Lung microvascular endothelial cell (primary cell): ENCODE results near the gene COQ2. TPM values are rescaled to one million over a fixed set of nuclear protein-coding genes. Genes with fewer than 3 reads are reported as not detected.
"Not testable (repeated sequence)": the region's sequence is repeated elsewhere in the genome, so short reads cannot be mapped to it uniquely, and the experiment has no call there.

Experiments
- DNase-seq, 2 donors: peaks; one replicate each; pipeline versions ENCODE4 v3.0.0 to v3.0.0-alpha.2; 2010; ENCODE audit warnings: low read depth in 2 of 2
- total RNA-seq: library from RNA; depleted of rRNA; stranded (reverse); fragments of >200 nt; gene quantifications from 2 replicates; pipeline ENCODE4 v1.2.1, GENCODE V29; 2014

The COQ2 gene
- total RNA-seq, 1 donor from 2014 or later: 18.7 TPM

DNA sequence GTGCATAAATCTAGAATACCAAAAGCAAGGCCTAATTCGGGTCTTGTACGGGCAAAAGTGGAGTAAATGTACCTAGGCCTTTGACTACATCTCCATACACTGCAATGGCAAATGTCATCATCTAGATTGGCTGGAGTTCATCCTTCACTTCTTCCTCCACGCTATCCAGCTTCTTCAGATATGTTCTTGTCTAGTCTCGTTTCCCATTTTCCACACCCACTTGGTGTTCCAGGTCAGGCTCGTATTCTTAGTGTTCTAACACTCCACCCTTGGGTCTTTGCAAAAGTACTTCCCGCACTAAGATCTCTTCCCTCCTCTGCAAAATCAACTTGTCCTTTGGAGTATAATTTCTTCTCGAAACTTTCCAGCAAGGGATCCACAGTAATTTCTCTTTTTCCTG is 1.4 kb downstream of the COQ2 start:
- DNase-seq: no peak

DNA sequence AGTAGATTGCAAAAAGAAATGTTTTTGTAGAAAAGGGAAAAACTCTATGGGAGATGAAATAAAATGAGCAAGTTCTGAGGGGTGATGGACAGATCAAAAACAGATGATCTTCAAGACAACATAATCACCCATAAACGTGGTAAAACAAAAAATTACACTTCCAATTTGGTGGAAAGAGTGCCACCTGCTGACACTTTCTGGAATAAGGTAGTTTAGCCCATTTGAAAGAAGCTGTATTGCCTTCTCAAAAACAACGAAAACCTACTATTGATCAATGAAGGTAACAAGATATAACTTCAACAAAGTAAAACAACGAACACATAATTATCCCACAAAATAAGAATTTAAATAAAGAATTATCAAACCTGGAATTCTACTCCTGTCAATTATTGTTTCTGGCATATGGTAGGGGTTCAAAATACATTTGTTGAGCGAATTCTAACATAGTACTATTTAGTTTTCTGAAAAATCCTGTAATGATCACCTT is 2.5 kb downstream of the COQ2 start:
- peak; percentile 69 to 75 for DNase-seq

GRCh38 chr4:83281307-83281706 is 3.3 kb downstream of the COQ2 start:
- DNase-seq: peak in 1 of 2 donors; percentile 3

- no peak for DNase-seq
These were observed 8.1 kb downstream of the COQ2 start for GRCh38 chr4:83276299-83277040.

DNA sequence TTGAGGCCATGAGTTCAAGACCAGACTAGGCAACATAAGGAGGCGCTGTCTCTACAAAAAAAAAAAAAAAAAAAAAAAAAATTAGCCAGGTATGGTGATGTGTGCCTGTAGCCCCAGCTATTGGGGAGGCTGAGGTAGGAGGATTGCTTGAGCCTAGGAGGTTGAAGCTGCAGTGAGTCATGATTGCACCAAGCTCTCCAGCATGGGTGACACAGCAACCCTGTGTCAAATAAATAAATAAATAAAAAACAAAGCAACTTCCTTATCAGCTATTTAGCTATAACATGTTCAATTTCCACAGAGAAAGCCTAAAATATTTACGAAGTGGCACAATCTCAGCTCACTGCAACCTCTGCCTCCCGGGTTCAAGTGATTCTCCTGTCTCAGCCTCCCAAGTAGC is 10.7 kb downstream of the COQ2 start:
- DNase-seq: not testable (repeated sequence)

DNA sequence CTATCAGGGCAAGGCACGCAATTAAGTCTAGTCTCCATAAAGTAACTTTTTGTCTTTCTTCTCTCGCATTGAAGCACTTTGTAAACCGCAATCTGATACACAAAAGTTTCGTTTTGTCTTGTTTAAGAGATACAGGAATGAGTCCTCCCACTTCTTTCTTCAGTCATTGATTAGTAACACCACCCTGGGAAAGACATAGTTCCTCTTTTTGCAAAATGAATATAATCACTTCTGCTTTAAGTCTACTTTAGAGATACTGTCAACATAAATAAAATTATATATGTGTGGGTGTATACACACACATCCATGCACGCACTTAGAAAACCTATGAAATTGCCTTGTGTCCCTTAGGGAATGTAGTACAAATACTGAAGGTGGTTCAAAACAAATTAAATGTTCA is 11.7 kb downstream of the COQ2 start:
- DNase-seq: no peak

GRCh38 chr4:83269256-83269655 is 15.3 kb downstream of the COQ2 start:
- DNase-seq: no peak

DNA sequence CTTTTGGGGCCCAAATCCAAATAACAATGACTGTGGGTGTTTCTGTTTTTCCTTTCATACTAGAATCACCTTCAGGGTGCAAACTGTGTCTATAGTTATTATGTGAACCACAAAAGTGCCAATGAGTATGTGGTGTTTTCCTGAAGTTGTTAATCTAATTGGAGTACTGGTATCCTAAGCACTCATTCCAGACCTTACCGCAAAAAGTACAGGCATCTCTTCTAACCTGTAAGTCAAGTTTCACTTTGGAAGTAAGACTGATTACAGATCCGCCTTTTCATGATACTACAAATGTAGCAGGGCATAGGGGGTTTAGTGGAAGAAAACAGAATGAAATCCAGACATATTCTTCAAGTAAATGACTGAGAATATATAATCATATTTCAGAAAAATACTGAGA is 16.1 kb downstream of the COQ2 start:
- no peak for DNase-seq

GRCh38 chr4:83267830-83268475 is 16.6 kb downstream of the COQ2 start:
- no peak for DNase-seq

DNA sequence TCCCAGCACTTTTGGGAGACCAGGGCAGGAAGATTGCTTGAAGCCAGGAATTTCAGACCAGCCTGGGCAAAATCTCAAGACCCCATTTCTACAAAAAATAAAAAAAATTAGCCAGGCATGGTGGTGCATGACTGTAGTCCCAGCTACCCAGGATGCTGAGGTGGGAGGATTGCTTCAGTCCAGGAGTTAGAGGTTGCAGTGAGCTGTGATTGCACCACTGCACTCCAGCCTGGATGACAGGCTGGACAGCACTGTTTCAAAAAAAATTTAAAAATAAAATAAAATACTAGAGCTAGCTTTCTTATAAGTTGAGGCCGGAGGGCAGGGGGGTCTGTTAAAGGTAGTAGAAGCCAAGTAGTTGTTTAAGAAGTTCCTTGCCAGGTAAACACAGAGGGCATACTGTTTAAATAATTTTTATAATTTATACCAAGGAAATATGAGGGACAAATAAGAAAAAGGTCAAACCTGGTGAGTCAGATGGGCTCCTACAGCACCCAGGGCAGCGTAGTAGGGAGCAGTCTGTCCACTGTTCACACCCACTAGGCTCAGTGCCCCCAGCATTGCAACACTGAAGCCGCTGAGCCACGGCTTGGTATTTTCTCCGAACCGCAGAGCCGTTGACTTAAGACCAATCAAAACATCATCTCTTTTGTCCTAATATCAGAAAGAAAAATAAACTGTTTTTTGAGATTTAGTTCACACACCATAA is 17.3 kb downstream of the COQ2 start:
- DNase-seq: no peak

DNA sequence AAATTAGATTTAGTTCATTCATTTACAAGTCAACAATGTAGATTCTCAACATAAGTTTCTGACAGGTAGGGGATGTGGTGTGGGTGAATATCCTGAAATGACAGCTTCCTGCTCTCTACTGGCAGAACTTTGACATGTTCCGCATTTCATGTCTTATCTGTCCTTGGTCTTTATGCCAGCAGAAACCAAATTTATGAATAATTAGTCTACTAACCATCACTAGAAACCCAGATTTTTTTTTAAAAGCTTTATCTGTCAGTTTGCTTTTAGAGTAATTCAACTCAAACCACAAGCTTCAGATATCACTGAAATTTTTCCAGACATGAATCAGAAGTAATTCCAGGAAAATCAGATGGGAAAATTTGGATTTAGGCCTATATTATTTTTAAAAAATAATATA is 17.9 kb downstream of the COQ2 start:
- no peak for DNase-seq

DNA sequence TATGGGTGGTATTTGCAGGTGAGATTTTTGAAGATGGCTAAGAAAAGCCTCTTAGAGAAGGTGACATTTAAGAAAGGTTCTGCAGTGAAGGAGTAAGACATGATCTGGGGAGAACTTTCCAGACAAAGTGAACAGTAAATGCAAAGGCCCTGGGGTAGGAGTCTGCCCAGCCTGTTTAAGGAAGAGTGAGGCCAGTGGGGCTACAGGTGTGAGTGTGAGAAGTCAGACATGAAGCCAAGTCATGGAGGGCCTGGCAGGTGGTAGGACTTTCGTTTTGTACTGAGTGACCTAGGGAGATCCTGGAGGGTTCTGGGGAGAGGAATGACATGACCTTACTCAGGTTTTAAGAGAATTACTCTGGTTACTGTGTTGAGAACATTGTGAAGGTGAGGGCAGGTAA is 21.5 kb downstream of the COQ2 start:
- DNase-seq: no peak

- no peak for DNase-seq
These were observed 21.9 kb downstream of the COQ2 start for GRCh38 chr4:83262682-83263081.

- DNase-seq: no peak
These were observed 23.3 kb downstream of the COQ2 start for GRCh38 chr4:83261307-83261706.

GRCh38 chr4:83259586-83259985 is 25.0 kb downstream of the COQ2 start:
- DNase-seq: no peak

DNA sequence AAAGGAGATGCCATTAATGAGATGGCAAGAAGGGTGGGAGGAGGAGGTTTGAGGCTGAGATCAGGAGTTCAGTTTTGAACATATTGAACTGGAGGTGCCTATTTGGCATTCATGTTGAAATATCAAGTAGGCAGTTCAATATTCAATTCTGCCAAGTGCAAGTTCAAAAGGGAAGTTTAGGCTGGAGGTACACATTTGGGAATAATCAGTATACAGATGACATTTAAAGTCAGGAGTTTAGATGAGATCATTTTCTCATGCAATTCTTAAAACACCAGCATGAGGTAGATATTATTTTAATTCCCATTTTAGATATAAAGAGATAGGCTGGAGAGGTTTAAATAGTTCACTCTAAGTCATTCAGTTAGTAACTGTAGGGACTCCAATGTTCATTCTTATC is 26.1 kb downstream of the COQ2 start:
- DNase-seq: no peak

DNA sequence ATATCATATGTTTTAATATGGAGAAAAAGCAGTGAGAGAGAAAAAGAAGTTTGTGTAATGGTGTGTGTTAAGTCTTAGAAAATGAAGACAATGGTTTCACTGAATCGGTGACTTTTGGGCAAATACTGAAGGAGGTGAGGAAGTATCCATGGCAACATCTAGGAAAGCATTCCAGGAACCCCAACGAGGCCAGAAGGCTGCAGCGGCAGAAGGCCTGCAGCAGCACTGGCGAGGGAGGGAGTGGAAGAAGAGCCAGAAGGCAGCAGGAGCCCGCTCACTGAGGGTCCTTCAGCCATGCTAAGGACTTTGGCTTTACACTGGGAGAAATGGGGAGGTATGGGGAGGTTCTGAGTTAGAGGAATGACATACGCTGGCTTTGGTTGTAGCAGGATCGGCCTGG is 26.8 kb downstream of the COQ2 start:
- DNase-seq: no peak

- DNase-seq: peak; percentile 43 to 85
These were observed 29.0 kb downstream of the COQ2 start for GRCh38 chr4:83255584-83255983.

- DNase-seq: peak; percentile 80 to 86
These were observed 31.7 kb downstream of the COQ2 start for GRCh38 chr4:83252782-83253405.

DNA sequence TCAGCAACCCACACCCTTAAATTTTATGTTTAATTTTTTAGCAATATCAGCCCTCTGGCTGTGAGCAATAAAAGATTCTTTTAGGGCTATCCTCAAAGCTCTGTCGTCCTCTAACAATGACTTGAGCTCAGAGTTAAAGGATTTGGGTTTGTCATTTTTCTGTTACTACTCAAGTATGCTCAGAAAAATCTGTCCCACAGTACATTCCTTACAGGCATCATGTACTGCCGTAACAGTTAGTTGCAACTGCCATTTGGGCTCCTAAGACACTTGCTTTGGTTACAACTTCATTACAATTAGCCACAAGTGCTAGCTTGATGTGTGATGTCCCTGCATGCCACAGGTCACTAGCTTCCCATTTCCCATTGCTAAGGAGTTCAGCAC is 33.2 kb downstream of the COQ2 start:
- DNase-seq: no peak

DNA sequence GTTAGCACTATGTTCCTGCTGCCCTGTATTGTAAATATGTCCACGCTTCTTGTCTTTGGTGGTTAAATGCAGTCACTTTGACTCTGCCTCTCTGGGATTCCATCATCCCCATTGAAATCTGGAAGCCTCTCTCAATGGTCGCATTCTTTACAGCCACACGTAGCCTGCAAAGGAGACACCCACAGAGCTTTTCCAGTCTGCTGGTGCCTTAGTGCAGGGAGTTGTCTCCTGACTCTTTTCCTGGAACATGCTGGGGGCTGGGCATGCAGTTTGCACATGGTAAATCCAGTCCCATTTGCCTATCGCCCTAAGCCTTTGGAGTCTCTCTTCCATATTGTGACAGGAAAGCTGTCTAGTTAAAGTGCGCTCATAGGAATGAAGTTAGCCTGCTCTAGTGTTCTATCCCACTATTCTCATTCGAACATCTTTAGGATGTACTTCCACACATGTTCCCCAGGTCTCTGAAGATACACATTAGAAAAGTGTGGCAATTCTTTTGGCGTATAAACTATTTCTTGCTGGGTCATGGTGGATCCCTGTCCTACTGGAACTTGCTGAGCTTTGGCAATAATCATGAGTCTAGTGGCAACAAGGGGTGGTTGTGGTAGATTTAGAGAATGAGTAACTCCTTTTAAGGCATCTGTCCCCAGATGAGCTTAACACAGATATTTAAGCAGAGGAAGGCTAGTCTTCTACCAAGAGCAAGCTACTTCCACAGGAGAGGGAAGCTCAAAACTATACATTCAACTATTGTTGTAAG is 33.7 kb downstream of the COQ2 start:
- DNase-seq: no peak
